ENCODE results near the gene EXT2. TPM values are rescaled to one million over a fixed set of nuclear protein-coding genes. Genes with fewer than 3 reads are reported as not detected.

EXT2 gene
- total RNA-seq, 2 donors from 2014 or later = 47.7 to 60.3 TPM

DNA sequence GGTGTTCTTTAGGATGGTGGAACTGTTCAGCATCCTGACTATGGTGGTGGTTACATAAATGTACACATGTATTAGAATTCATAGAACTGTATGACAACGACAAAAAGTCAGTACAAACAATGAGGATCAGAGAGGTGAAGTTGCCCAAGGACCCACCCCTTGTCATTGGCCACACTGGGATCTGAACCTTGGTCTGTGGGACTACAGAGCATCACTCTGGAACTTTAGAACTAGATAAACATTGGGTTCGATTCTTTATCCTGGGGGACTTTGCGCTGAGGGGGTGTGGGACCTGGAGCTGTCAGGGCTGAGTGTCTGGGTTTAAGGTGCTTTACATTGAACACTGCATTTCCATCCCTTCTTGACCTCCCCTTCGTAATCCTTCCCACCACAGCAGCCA lies 12.8 kb upstream of the EXT2 start:
- H3K27ac ChIP-seq (ENCODE audit: low read depth, low read length) = no peak overlapping the region
- H3K4me3 ChIP-seq (ENCODE audit: low read length) = no peak overlapping the region
- no peaks in the 10 kb centered on the region for H3K36me3 ChIP-seq (ENCODE audit: control insufficient read depth, insufficient read depth, low read length)
- Mint-ChIP-seq H3K4me1 (peaks cover 15% of the 10 kb centered on the region), H3K27me3 (ENCODE audit: insufficient read depth) (peaks cover 52% of the 10 kb centered on the region), H3K9me3 (peaks cover 19% of the 10 kb centered on the region), H3K4me3 (no peak overlapping the region), H3K36me3 (ENCODE audit: low read depth) (peaks cover 27% of the 10 kb centered on the region), H3K27ac (no peak overlapping the region)
- peaks cover 15% of the 10 kb centered on the region for H3K9me3 ChIP-seq (ENCODE audit: control insufficient read depth, low read length)
- H3K4me1 ChIP-seq (ENCODE audit: control insufficient read depth, insufficient read depth, low read length) = no peaks in the 10 kb centered on the region
- peaks cover 15% of the 10 kb centered on the region for H3K27me3 ChIP-seq (ENCODE audit: control insufficient read depth, insufficient read depth, low read length, poor library complexity, severe bottlenecking)
- TF ChIP-seq, protein P1, sequence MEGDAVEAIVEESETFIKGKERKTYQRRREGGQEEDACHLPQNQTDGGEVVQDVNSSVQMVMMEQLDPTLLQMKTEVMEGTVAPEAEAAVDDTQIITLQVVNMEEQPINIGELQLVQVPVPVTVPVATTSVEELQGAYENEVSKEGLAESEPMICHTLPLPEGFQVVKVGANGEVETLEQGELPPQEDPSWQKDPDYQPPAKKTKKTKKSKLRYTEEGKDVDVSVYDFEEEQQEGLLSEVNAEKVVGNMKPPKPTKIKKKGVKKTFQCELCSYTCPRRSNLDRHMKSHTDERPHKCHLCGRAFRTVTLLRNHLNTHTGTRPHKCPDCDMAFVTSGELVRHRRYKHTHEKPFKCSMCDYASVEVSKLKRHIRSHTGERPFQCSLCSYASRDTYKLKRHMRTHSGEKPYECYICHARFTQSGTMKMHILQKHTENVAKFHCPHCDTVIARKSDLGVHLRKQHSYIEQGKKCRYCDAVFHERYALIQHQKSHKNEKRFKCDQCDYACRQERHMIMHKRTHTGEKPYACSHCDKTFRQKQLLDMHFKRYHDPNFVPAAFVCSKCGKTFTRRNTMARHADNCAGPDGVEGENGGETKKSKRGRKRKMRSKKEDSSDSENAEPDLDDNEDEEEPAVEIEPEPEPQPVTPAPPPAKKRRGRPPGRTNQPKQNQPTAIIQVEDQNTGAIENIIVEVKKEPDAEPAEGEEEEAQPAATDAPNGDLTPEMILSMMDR (conservative IDR thresholded peaks at IDR 0.05) = no peak
- 89 to 95% methylated on average over 4 of the region's 4 CpGs for WGBS, 2 experiments (ENCODE audit: insufficient coverage in 1 of 2, insufficient read length in 1 of 2)
- H3K9ac ChIP-seq (ENCODE audit: extremely low read depth, low read length, poor library complexity, severe bottlenecking) = no peak overlapping the region
- no peak for DNase-seq

DNA sequence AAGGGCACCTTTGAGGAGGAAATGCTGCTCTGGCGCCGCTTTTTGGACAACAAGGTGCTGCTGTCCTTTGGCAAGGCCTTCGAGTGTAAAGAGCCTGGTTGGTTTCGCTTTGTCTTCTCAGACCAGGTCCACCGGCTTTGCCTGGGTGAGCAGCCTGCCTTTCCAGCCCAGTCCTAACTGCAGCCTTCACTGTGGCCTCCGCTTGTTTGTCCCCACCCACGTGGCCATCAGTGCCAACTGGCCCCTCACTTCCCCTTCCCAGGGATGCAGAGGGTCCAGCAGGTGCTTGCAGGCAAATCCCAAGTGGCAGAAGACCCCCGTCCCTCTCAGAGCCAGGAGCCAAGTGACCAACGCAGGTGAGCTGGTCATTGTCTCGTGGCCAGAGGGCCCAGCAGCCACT lies 12.0 kb upstream of the EXT2 start:
- H3K9me3 Mint-ChIP-seq = peaks cover 21% of the 10 kb centered on the region
- Histone ChIP-seq H3K4me1 (ENCODE audit: control insufficient read depth, insufficient read depth, low read length) (no peaks in the 10 kb centered on the region), H3K4me3 (ENCODE audit: low read length) (no peak overlapping the region), H3K9me3 (ENCODE audit: control insufficient read depth, low read length) (peaks cover 15% of the 10 kb centered on the region), H3K27ac (ENCODE audit: low read depth, low read length) (no peak overlapping the region), H3K27me3 (ENCODE audit: control insufficient read depth, insufficient read depth, low read length, poor library complexity, severe bottlenecking) (peaks cover 15% of the 10 kb centered on the region), H3K36me3 (ENCODE audit: control insufficient read depth, insufficient read depth, low read length) (no peaks in the 10 kb centered on the region), H3K9ac (ENCODE audit: extremely low read depth, low read length, poor library complexity, severe bottlenecking) (no peak overlapping the region)
- no peak overlapping the region for H3K27ac Mint-ChIP-seq
- H3K36me3 Mint-ChIP-seq (ENCODE audit: low read depth) = peaks cover 29% of the 10 kb centered on the region
- peaks cover 15% of the 10 kb centered on the region for H3K4me1 Mint-ChIP-seq
- TF ChIP-seq, protein P1 (conservative IDR thresholded peaks at IDR 0.05) = no peak
- 90 to 98% methylated on average over 6 to 10 of the region's 10 CpGs for WGBS, 2 experiments (ENCODE audit: insufficient coverage in 1 of 2, insufficient read length in 1 of 2)
- H3K27me3 Mint-ChIP-seq (ENCODE audit: insufficient read depth) = peaks cover 46% of the 10 kb centered on the region
- DNase-seq = no peak
- H3K4me3 Mint-ChIP-seq = no peak overlapping the region

DNA sequence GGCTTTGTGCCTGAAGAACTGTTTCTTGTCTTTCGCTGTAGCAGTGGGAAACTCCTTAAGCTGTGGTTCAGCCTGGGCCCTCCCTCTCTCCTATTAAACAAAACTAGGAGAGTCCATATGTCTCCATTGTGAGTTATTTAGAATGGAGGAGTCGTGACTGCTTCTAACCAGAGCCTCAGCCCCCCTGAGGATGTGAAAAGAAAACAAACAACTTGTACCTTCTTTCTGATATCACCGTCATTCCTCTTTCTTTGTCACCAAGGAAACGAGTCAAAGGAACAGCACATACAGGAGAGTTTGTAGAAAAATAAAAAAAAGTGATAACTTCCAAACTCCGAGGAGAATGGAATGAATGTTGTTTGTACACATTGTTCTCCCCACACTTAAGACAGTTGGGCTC lies 11.6 kb upstream of the EXT2 start:
- H3K27ac Mint-ChIP-seq = no peak overlapping the region
- no peak overlapping the region for H3K27ac ChIP-seq (ENCODE audit: low read depth, low read length)
- TF ChIP-seq, protein P1 (conservative IDR thresholded peaks at IDR 0.05) = no peak
- 88 to 100% methylated on average over 1 to 5 of the region's 5 CpGs for WGBS, 2 experiments (ENCODE audit: insufficient coverage in 1 of 2, insufficient read length in 1 of 2)
- H3K9ac ChIP-seq (ENCODE audit: extremely low read depth, low read length, poor library complexity, severe bottlenecking) = no peak overlapping the region
- peaks cover 25% of the 10 kb centered on the region for H3K9me3 Mint-ChIP-seq
- H3K4me3 Mint-ChIP-seq = no peak overlapping the region
- peaks cover 34% of the 10 kb centered on the region for H3K36me3 Mint-ChIP-seq (ENCODE audit: low read depth)
- H3K4me1 ChIP-seq (ENCODE audit: control insufficient read depth, insufficient read depth, low read length) = no peaks in the 10 kb centered on the region
- peaks cover 15% of the 10 kb centered on the region for H3K27me3 ChIP-seq (ENCODE audit: control insufficient read depth, insufficient read depth, low read length, poor library complexity, severe bottlenecking)
- peaks cover 44% of the 10 kb centered on the region for H3K27me3 Mint-ChIP-seq (ENCODE audit: insufficient read depth)
- DNase-seq = no peak
- H3K4me1 Mint-ChIP-seq = peaks cover 10% of the 10 kb centered on the region
- peaks cover 19% of the 10 kb centered on the region for H3K9me3 ChIP-seq (ENCODE audit: control insufficient read depth, low read length)
- H3K36me3 ChIP-seq (ENCODE audit: control insufficient read depth, insufficient read depth, low read length) = no peaks in the 10 kb centered on the region
- no peak overlapping the region for H3K4me3 ChIP-seq (ENCODE audit: low read length)

All from endodermal cell (in vitro differentiated cells).